ENCODE measurements around the gene ADCK2. TPM values are rescaled to one million over a fixed set of nuclear protein-coding genes. Genes with fewer than 3 reads are reported as not detected.

ADCK2 gene
- total and polyA plus RNA-seq, 4 donors = 10.4 to 27.0 (median 13.7) TPM

GRCh38 chr7:140719721-140720120, 47.0 kb downstream of the ADCK2 start:
- peak; percentile 83 for ATAC-seq (ENCODE audit: insufficient read depth, low FRiP score)

GRCh38 chr7:140722254-140722653, 49.5 kb downstream of the ADCK2 start:
- DNase-seq = peak in 2 of 3 donors; percentile 4 to 43
- peaks cover 0 to 4% (median 0%) of the 10 kb centered on the region in 5 donors for H3K4me1 ChIP-seq (ENCODE audit: control insufficient read depth in 5 of 5, insufficient read depth in 5 of 5, low read length in 5 of 5)
- no peak overlapping the region for H3K9ac ChIP-seq (ENCODE audit: insufficient read depth in 1 of 2, low read length in 2 of 2)
- H3K9me3 ChIP-seq (ENCODE audit: control insufficient read depth in 4 of 4, insufficient read depth in 3 of 4, low read length in 3 of 4) = no peaks in the 10 kb centered on the region
- WGBS, 2 donors = 84 to 87% methylated on average over 1 of the region's 1 CpG
- peak; percentile 38 for ATAC-seq (ENCODE audit: insufficient read depth, low FRiP score)
- H3K4me3 ChIP-seq = no peak overlapping the region
- H3K36me3 ChIP-seq (ENCODE audit: control insufficient read depth in 4 of 4, insufficient read depth in 4 of 4, low read length in 4 of 4) = peaks cover 0 to 10% (median 3%) of the 10 kb centered on the region in 4 donors
- H3K27ac ChIP-seq (ENCODE audit: low read depth in 1 of 2, low read length in 1 of 2) = no peak overlapping the region
- no peaks in the 10 kb centered on the region for H3K27me3 ChIP-seq (ENCODE audit: control insufficient read depth in 3 of 3, insufficient read depth in 3 of 3, low read length in 2 of 3)
- TF ChIP-seq, protein P1, sequence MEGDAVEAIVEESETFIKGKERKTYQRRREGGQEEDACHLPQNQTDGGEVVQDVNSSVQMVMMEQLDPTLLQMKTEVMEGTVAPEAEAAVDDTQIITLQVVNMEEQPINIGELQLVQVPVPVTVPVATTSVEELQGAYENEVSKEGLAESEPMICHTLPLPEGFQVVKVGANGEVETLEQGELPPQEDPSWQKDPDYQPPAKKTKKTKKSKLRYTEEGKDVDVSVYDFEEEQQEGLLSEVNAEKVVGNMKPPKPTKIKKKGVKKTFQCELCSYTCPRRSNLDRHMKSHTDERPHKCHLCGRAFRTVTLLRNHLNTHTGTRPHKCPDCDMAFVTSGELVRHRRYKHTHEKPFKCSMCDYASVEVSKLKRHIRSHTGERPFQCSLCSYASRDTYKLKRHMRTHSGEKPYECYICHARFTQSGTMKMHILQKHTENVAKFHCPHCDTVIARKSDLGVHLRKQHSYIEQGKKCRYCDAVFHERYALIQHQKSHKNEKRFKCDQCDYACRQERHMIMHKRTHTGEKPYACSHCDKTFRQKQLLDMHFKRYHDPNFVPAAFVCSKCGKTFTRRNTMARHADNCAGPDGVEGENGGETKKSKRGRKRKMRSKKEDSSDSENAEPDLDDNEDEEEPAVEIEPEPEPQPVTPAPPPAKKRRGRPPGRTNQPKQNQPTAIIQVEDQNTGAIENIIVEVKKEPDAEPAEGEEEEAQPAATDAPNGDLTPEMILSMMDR (IDR thresholded peaks at IDR 0.05; ENCODE audit: control extremely low read depth, extremely low read depth) = no peak

More at GRCh38 chr7:140719721-140720120, 47.0 kb downstream of the ADCK2 start:
- Histone ChIP-seq H3K27me3 (ENCODE audit: control insufficient read depth in 3 of 3, insufficient read depth in 3 of 3, low read length in 2 of 3) (no peaks in the 10 kb centered on the region), H3K4me3 (no peak overlapping the region), H3K4me1 (ENCODE audit: control insufficient read depth in 5 of 5, insufficient read depth in 5 of 5, low read length in 5 of 5) (peaks cover 0 to 4% (median 0%) of the 10 kb centered on the region in 5 donors), H3K27ac (ENCODE audit: low read depth in 1 of 2, low read length in 1 of 2) (no peak overlapping the region), H3K36me3 (ENCODE audit: control insufficient read depth in 4 of 4, insufficient read depth in 4 of 4, low read length in 4 of 4) (no peaks in the 10 kb centered on the region), H3K9me3 (ENCODE audit: control insufficient read depth in 4 of 4, insufficient read depth in 3 of 4, low read length in 3 of 4) (no peaks in the 10 kb centered on the region), H3K9ac (ENCODE audit: insufficient read depth in 1 of 2, low read length in 2 of 2) (no peak overlapping the region)
- WGBS, 2 donors = 20 to 31% methylated on average over 5 of the region's 5 CpGs
- peak; percentile 16 to 70 (median 21) for DNase-seq
- TF ChIP-seq, protein P1 (IDR thresholded peaks at IDR 0.05; ENCODE audit: control extremely low read depth, extremely low read depth) = no peak

GRCh38 chr7:140723006-140723405, 50.3 kb downstream of the ADCK2 start:
- DNase-seq (no peak), ATAC-seq (ENCODE audit: insufficient read depth, low FRiP score) (no peak)
- H3K4me1 ChIP-seq (ENCODE audit: control insufficient read depth in 5 of 5, insufficient read depth in 5 of 5, low read length in 5 of 5) = peaks cover 0 to 4% (median 0%) of the 10 kb centered on the region in 5 donors
- H3K9me3 ChIP-seq (ENCODE audit: control insufficient read depth in 4 of 4, insufficient read depth in 3 of 4, low read length in 3 of 4) = no peaks in the 10 kb centered on the region
- no peak overlapping the region for H3K27ac ChIP-seq (ENCODE audit: low read depth in 1 of 2, low read length in 1 of 2)
- WGBS, 2 donors = 69 to 80% methylated on average over 6 of the region's 6 CpGs
- TF ChIP-seq, protein P1 (IDR thresholded peaks at IDR 0.05; ENCODE audit: control extremely low read depth, extremely low read depth) = no peak
- H3K9ac ChIP-seq (ENCODE audit: insufficient read depth in 1 of 2, low read length in 2 of 2) = no peak overlapping the region
- no peak overlapping the region for H3K4me3 ChIP-seq
- H3K36me3 ChIP-seq (ENCODE audit: control insufficient read depth in 4 of 4, insufficient read depth in 4 of 4, low read length in 4 of 4) = peaks cover 0 to 10% (median 3%) of the 10 kb centered on the region in 4 donors
- no peaks in the 10 kb centered on the region for H3K27me3 ChIP-seq (ENCODE audit: control insufficient read depth in 3 of 3, insufficient read depth in 3 of 3, low read length in 2 of 3)

- DNase-seq (no peak), ATAC-seq (ENCODE audit: insufficient read depth, low FRiP score) (no peak)
- Histone ChIP-seq H3K4me3 (no peak overlapping the region), H3K27me3 (ENCODE audit: control insufficient read depth in 3 of 3, insufficient read depth in 3 of 3, low read length in 2 of 3) (no peaks in the 10 kb centered on the region), H3K9me3 (ENCODE audit: control insufficient read depth in 4 of 4, insufficient read depth in 3 of 4, low read length in 3 of 4) (no peaks in the 10 kb centered on the region), H3K36me3 (ENCODE audit: control insufficient read depth in 4 of 4, insufficient read depth in 4 of 4, low read length in 4 of 4) (peaks cover 0 to 10% (median 3%) of the 10 kb centered on the region in 4 donors), H3K27ac (ENCODE audit: low read depth in 1 of 2, low read length in 1 of 2) (no peak overlapping the region), H3K9ac (ENCODE audit: insufficient read depth in 1 of 2, low read length in 2 of 2) (no peak overlapping the region), H3K4me1 (ENCODE audit: control insufficient read depth in 5 of 5, insufficient read depth in 5 of 5, low read length in 5 of 5) (peaks cover 0 to 4% (median 0%) of the 10 kb centered on the region in 5 donors)
- TF ChIP-seq, protein P1 (IDR thresholded peaks at IDR 0.05; ENCODE audit: control extremely low read depth, extremely low read depth) = no peak
- 85 to 95% methylated on average over 3 of the region's 3 CpGs for WGBS, 2 donors
Measured at GRCh38 chr7:140723574-140723973, 50.8 kb downstream of the ADCK2 start.

Measured in lung (tissue), 12 donors.